HCT116 (cell line): ENCODE results near the gene ZBTB8B. TPM values are rescaled to one million over a fixed set of nuclear protein-coding genes. Genes with fewer than 3 reads are reported as not detected.

Experiments used
- ATAC-seq: fragments of 200-7000 bp; cut with Tn5 transposase; 2 replicates; pipeline ENCODE4 v1.9.1; 2020; ENCODE audit warnings: mild to moderate bottlenecking, moderate library complexity
- BruUV-seq: library from RNA; stranded (reverse); fragments of 400-500 nt; replicated peaks from 2 replicates; lab custom pipeline; 2021; lab: Mats Ljungman, UMichigan
- CTCF ChIA-PET: fragments of 300-600 bp; sonication (Branson Sonifier 250); formaldehyde crosslinking; loops from one replicate; lab custom pipeline; 2021; ENCODE audit warnings: antibody characterized with exemption; lab: Charles Lee
- POLR2A ChIA-PET: fragments of 300-600, 350-600 bp; sonication (Branson Sonifier 250); formaldehyde crosslinking; loops from one replicate; lab custom pipeline; 2021; ENCODE audit warnings: antibody characterized with exemption; lab: Charles Lee
- RAD21 ChIA-PET, 2 experiments: fragments of 300-600 bp; sonication (Branson Sonifier 250); formaldehyde crosslinking; loops; one replicate each; lab custom pipeline; 2023; ENCODE audit warnings: low total read pairs in 2 of 2; ENCODE audit not compliant: uncharacterized antibody in 2 of 2, unreplicated experiment in 2 of 2, low non-redundant PET in 1 of 2; lab: Charles Lee
- DNase-seq: peaks from one replicate; pipeline ENCODE4 v3.0.0-alpha.2; 2010; ENCODE audit warnings: low read depth, low spot score
- H2AFZ ChIP-seq: fragments of 200-600 bp; shearing (Covaris generic), sonication (generic); 2 replicates; pipeline ENCODE4 v1.6.1; 2017; ENCODE audit warnings: low read depth, mixed run types, mixed read lengths, antibody characterized with exemption, low read length; ENCODE audit not compliant: poor library complexity, severe bottlenecking
- H3K27ac ChIP-seq: 2 replicates; pipeline ENCODE4 v1.5.1; 2012; ENCODE audit warnings: low read depth, low read length
- H3K27me3 ChIP-seq: fragments of 200-600 bp; sonication (generic); 2 replicates; pipeline ENCODE4 v1.6.1; 2016; ENCODE audit warnings: mixed run types, low read length, mixed read lengths; ENCODE audit not compliant: insufficient read depth
- H3K36me3 ChIP-seq, 2 experiments: fragments of 200-500 bp in 1 of 2; fragments of 200-600 bp in 1 of 2; sonication (Bioruptor generic) in 1 of 2; sonication (generic) in 1 of 2; 2 replicates each; pipeline versions ENCODE4 v1.5.1 to v1.6.1; 2014 to 2016; ENCODE audit warnings: low read length in 2 of 2, inconsistent platforms in 1 of 2, mixed read lengths in 1 of 2, mixed run types in 1 of 2; ENCODE audit not compliant: insufficient read depth in 2 of 2, control insufficient read depth in 1 of 2
- H3K4me1 ChIP-seq, 2 experiments: fragments of 200-600 bp in 1 of 2; sonication (generic) in 1 of 2; 2 replicates each; pipeline versions ENCODE4 v1.5.1 to v1.6.1; 2012 to 2017; ENCODE audit warnings: low read length in 2 of 2, inconsistent platforms in 1 of 2, mild to moderate bottlenecking in 1 of 2, mixed read lengths in 1 of 2, mixed run types in 1 of 2, moderate library complexity in 1 of 2; ENCODE audit not compliant: insufficient read depth in 2 of 2, control insufficient read depth in 1 of 2
- H3K4me2 ChIP-seq: fragments of 200-600 bp; sonication (generic); 2 replicates; pipeline ENCODE4 v1.6.1; 2017; ENCODE audit warnings: mixed run types, low read length, mixed read lengths
- H3K4me3 ChIP-seq, 2 experiments: fragments of 200-600 bp in 1 of 2; sonication (generic) in 1 of 2; replicated peaks in 1 of 2; 2 replicates each; pipeline ENCODE4 v1.5.1; 2011 to 2016; ENCODE audit warnings: low read length in 2 of 2, control low read depth in 1 of 2, low read depth in 1 of 2, mild to moderate bottlenecking in 1 of 2, mixed read lengths in 1 of 2, mixed run types in 1 of 2
- H3K79me2 ChIP-seq: fragments of 200-600 bp; sonication (generic); 2 replicates; pipeline ENCODE4 v1.6.1; 2017; ENCODE audit warnings: mild to moderate bottlenecking, mixed run types, low read length, moderate library complexity, mixed read lengths; ENCODE audit not compliant: insufficient read depth
- H3K9ac ChIP-seq: fragments of 200-600 bp; sonication (generic); 2 replicates; pipeline ENCODE4 v1.6.1; 2016; ENCODE audit warnings: low read length, mixed read lengths
- H3K9me2 ChIP-seq: fragments of 200-600 bp; sonication (generic), shearing (Covaris generic); 2 replicates; pipeline ENCODE4 v1.6.1; 2017; ENCODE audit warnings: mixed run types, mild to moderate bottlenecking, moderate library complexity; ENCODE audit not compliant: insufficient read depth
- H3K9me3 ChIP-seq, 2 experiments: fragments of 200-500 bp in 1 of 2; fragments of 200-600 bp in 1 of 2; sonication (Bioruptor generic) in 1 of 2; sonication (generic) in 1 of 2; 2 replicates each; pipeline ENCODE4 v1.6.1; 2014 to 2017; ENCODE audit warnings: low read length in 2 of 2, mixed read lengths in 2 of 2, inconsistent platforms in 1 of 2, low read depth in 1 of 2, mild to moderate bottlenecking in 1 of 2, mixed run types in 1 of 2, moderate library complexity in 1 of 2; ENCODE audit not compliant: control insufficient read depth in 1 of 2, insufficient read depth in 1 of 2
- H4K20me1 ChIP-seq: fragments of 200-600 bp; sonication (generic), shearing (Covaris generic); 2 replicates; pipeline ENCODE4 v1.6.1; 2017; ENCODE audit warnings: mixed run types, mild to moderate bottlenecking, moderate library complexity; ENCODE audit not compliant: insufficient read depth
- CBX3 ChIP-seq: IDR thresholded peaks from 2 replicates; pipeline ENCODE4 v1.6.1; 2012; ENCODE audit warnings: low read depth
- EGR1 ChIP-seq: IDR thresholded peaks from 2 replicates; pipeline ENCODE4 v1.6.1; 2012; ENCODE audit warnings: low read depth
- ELF1 ChIP-seq: IDR thresholded peaks from 2 replicates; pipeline ENCODE4 v1.6.1; 2012; ENCODE audit warnings: low read depth, borderline replicate concordance
- EZH2 ChIP-seq: fragments of 200-600 bp; sonication (generic); IDR thresholded peaks from 2 replicates; pipeline ENCODE4 v1.6.1; 2017; ENCODE audit warnings: antibody characterized with exemption, mixed run types
- EZH2phosphoT487 ChIP-seq: fragments of 200-600 bp; IDR thresholded peaks from 2 replicates; pipeline ENCODE4 v1.6.1; 2018; ENCODE audit warnings: antibody characterized with exemption, borderline replicate concordance
- FOSL1 ChIP-seq: IDR thresholded peaks from 2 replicates; pipeline ENCODE4 v1.6.1; 2012; ENCODE audit warnings: low read depth
- POLR2A ChIP-seq: IDR thresholded peaks from 2 replicates; pipeline ENCODE4 v1.7.0; 2011; ENCODE audit warnings: borderline replicate concordance; ENCODE audit not compliant: insufficient read depth, insufficient read length; ENCODE audit errors: extremely low read depth
- RAD21 ChIP-seq: IDR thresholded peaks from 2 replicates; pipeline ENCODE4 v1.6.1; 2012; ENCODE audit warnings: low read depth, mild to moderate bottlenecking
- REST ChIP-seq: IDR thresholded peaks from 2 replicates; pipeline ENCODE4 v1.6.1; 2012; ENCODE audit warnings: low read depth
- SP1 ChIP-seq: IDR thresholded peaks from 2 replicates; pipeline ENCODE4 v1.6.1; 2012; ENCODE audit warnings: low read depth
- TCF7L2 ChIP-seq: IDR thresholded peaks from 2 replicates; pipeline ENCODE4 v1.7.0; 2011; ENCODE audit warnings: borderline replicate concordance, inconsistent platforms; ENCODE audit not compliant: insufficient read depth, insufficient read length; ENCODE audit errors: extremely low read depth
- YY1 ChIP-seq: IDR thresholded peaks from 2 replicates; pipeline ENCODE4 v1.6.1; 2011; ENCODE audit warnings: low read length, low read depth, moderate library complexity, mild to moderate bottlenecking; ENCODE audit not compliant: insufficient replicate concordance; ENCODE audit errors: extremely low read depth
- ZFX ChIP-seq: fragments of 450-650 bp; IDR thresholded peaks from 2 replicates; pipeline ENCODE4 v1.6.1; 2017
- intact Hi-C: fragments of 100-400 bp; cut with micrococcal nuclease; formaldehyde crosslinking; loops from 2 replicates; pipeline ENCODE4 v1.10.0; 2022
- total RNA-seq: library from RNA; stranded (reverse); gene quantifications from one replicate; pipeline ENCODE4 v1.2.1, GENCODE V29; 2021; ENCODE audit not compliant: unreplicated experiment
- TF ChIP-seq, protein P1 (sequence below): IDR thresholded peaks from 2 replicates; pipeline ENCODE4 v1.6.1; 2011; ENCODE audit warnings: mild to moderate bottlenecking, low read length, moderate library complexity; ENCODE audit not compliant: insufficient replicate concordance; ENCODE audit errors: extremely low read depth

The ZBTB8B gene
- total RNA-seq, 1 experiment from 2014 or later = 0.25 TPM

DNA sequence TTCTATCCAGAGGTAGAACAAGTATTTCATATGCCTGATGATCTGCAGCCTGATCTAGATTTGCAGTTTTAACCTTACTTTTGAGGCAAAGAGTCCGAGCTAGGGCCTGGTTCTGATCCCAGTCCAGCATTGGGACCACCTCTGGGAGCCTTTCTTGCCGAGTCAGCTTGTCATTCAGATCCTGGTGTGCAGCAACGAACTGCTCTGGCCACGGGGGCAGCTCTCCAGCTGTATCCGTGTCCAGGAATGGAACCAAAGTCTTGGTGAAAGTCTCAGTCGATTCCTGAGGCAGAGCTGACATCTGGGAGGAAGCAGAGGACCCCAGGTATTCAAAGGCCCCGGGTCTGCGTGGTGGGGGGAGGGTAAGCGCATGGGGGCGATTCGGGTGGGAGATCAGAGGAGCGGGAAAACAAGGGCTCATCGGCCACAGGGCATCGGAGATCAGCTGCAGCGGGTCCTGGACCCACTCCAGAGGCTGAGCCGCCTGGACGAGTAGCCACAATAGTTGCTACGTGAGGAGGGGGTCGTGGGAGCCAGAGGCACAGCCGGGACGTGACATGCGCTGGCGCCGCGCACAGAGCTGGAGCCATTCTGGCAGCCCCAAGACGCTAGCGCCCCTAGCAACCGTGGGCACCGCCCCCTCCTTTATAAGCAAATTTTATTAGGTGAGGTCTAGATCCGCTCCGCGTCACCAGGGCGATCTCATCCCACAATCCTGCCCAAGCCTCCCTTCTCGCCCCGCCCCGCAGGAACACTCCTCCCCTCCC, 38.2 kb upstream of the ZBTB8B start:
- Histone ChIP-seq H3K4me2 (no peak overlapping the region), H3K9me2 (no peaks in the 10 kb centered on the region), H3K4me1 (no peaks in the 10 kb centered on the region), H4K20me1 (no peaks in the 10 kb centered on the region), H3K4me3 (no peak overlapping the region), H3K36me3 (no peaks in the 10 kb centered on the region), H3K9me3 (no peaks in the 10 kb centered on the region), H3K27ac (no peak overlapping the region), H3K27me3 (no peaks in the 10 kb centered on the region; the same call in 1 of the 2 replicates), H3K79me2 (no peaks in the 10 kb centered on the region), H3K9ac (no peak overlapping the region), H2AFZ (no peak overlapping the region)
- RAD21 ChIA-PET = no interaction called here
- no peak for ATAC-seq
- intact Hi-C loops = no loop called here
- no TSS peak for BruUV-seq
- POLR2A ChIA-PET = no interaction called here
- CTCF ChIA-PET = interaction anchor here (1.0 kb wide), 1 partner anchor 94 kb away, joined by 3 read pairs; no protein-coding TSS in a partner anchor
- no peak for TF ChIP-seq SP1
- TF ChIP-seq RAD21 = no peak
- no peak for TF ChIP-seq CBX3
- TF ChIP-seq EGR1 = no peak
- TF ChIP-seq FOSL1 = no peak
- TF ChIP-seq ZFX = no peak
- no peak for TF ChIP-seq ELF1
- TF ChIP-seq EZH2 = no peak
- no peak for TF ChIP-seq TCF7L2
- TF ChIP-seq POLR2A = no peak
- TF ChIP-seq YY1 = no peak
- no peak for TF ChIP-seq EZH2phosphoT487
- TF ChIP-seq, protein P1, sequence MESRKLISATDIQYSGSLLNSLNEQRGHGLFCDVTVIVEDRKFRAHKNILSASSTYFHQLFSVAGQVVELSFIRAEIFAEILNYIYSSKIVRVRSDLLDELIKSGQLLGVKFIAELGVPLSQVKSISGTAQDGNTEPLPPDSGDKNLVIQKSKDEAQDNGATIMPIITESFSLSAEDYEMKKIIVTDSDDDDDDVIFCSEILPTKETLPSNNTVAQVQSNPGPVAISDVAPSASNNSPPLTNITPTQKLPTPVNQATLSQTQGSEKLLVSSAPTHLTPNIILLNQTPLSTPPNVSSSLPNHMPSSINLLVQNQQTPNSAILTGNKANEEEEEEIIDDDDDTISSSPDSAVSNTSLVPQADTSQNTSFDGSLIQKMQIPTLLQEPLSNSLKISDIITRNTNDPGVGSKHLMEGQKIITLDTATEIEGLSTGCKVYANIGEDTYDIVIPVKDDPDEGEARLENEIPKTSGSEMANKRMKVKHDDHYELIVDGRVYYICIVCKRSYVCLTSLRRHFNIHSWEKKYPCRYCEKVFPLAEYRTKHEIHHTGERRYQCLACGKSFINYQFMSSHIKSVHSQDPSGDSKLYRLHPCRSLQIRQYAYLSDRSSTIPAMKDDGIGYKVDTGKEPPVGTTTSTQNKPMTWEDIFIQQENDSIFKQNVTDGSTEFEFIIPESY = no peak
- TF ChIP-seq REST = no peak
- no peak for DNase-seq
